K562 (cell line): Measurements from ENCODE around the gene RPAIN.
"Not testable (repeated sequence)": the region's sequence is repeated elsewhere in the genome, so short reads cannot be mapped to it uniquely, and the experiment has no call there.

Source experiments
- ZNF41 ChIP-seq: fragments of 250-450 bp; sonication (Bioruptor Pico); conservative IDR thresholded peaks from 2 replicates; pipeline ENCODE4 v1.4.0; 2020; ENCODE audit warnings: mild to moderate bottlenecking
- TF ChIP-seq, protein P1 (sequence below): sonication (generic); formaldehyde crosslinking; IDR thresholded peaks from 2 replicates; pipeline ENCODE4 v1.9.0; 2022; ENCODE audit warnings: mild to moderate bottlenecking, missing genetic modification reagents

DNA sequence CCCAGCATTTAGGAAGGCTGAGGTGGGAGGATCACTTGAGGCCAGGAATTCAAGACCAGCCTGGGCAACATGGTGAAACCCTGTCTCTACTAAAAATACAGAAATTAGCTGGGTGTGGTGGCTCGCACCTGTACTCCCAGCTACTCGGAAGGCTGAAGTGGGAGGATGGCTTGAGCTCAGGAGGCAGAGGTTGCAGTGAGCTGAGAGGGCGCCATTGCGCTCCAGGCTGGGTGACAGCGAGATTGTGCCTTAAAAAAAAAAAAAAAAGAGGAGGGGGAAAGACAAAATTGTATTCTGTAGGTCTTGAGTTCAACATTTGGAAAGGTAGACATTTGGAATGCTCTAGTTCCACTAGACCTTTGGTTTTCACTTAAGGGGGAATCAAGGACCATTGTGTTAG is 11.3 kb downstream of the RPAIN start:
- not testable (repeated sequence) for TF ChIP-seq ZNF41 (CRISPR knock-in tag)
- TF ChIP-seq, protein P1, sequence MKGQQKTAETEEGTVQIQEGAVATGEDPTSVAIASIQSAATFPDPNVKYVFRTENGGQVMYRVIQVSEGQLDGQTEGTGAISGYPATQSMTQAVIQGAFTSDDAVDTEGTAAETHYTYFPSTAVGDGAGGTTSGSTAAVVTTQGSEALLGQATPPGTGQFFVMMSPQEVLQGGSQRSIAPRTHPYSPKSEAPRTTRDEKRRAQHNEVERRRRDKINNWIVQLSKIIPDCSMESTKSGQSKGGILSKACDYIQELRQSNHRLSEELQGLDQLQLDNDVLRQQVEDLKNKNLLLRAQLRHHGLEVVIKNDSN (CRISPR knock-in tag) = not testable (repeated sequence)
